Heart left ventricle (tissue), 16 donors: Measurements from ENCODE around the gene PRDM16. TPM values are rescaled to one million over a fixed set of nuclear protein-coding genes. Genes with fewer than 3 reads are reported as not detected.

Experiments
- ATAC-seq, 4 donors: fragments of 200-7000 bp; cut with Tn5 transposase; one replicate each; pipeline ENCODE4 v1.9.1; 2020 to 2022; ENCODE audit warnings: moderate library complexity in 4 of 4, mild to moderate bottlenecking in 3 of 4, moderate number of reproducible peaks in 1 of 4
- DNase-seq, 5 donors: peaks; one replicate each; pipeline ENCODE4 v3.0.0-alpha.2; 2020
- H3K27ac ChIP-seq, 12 donors: fragments of 200-600 bp; sonication (generic) in 4 of 12; one replicate each; pipeline versions ENCODE4 v1.5.0 to v1.8.0; 2016 to 2022; ENCODE audit warnings: mild to moderate bottlenecking in 2 of 12
- H3K27me3 ChIP-seq, 9 donors: fragments of 200-600 bp; sonication (generic) in 2 of 9; one replicate each; pipeline versions ENCODE4 v1.5.1 to v1.8.0; 2016 to 2022; ENCODE audit warnings: mild to moderate bottlenecking in 3 of 9
- H3K36me3 ChIP-seq, 9 donors: fragments of 200-600 bp; sonication (generic) in 2 of 9; one replicate each; pipeline versions ENCODE4 v1.5.0 to v1.8.0; 2018 to 2022; ENCODE audit warnings: mild to moderate bottlenecking in 2 of 9
- H3K4me1 ChIP-seq, 12 donors: fragments of 200-600 bp; sonication (generic) in 4 of 12; one replicate each; pipeline versions ENCODE4 v1.5.0 to v1.8.0; 2016 to 2022; ENCODE audit warnings: mild to moderate bottlenecking in 3 of 12
- H3K4me3 ChIP-seq, 12 donors: fragments of 200-600 bp; sonication (generic) in 4 of 12; one replicate each; pipeline versions ENCODE4 v1.5.0 to v1.8.0; 2017 to 2022; ENCODE audit warnings: mild to moderate bottlenecking in 9 of 12, moderate library complexity in 4 of 12
- H3K9me3 ChIP-seq, 12 donors: fragments of 200-600 bp; sonication (generic) in 4 of 12; one replicate each; pipeline versions ENCODE4 v1.5.0 to v1.8.0; 2016 to 2022; ENCODE audit warnings: mild to moderate bottlenecking in 1 of 12
- CTCF ChIP-seq, 12 donors: fragments of 200-600 bp; sonication (generic) in 4 of 12; IDR thresholded peaks; one replicate each; pipeline versions ENCODE4 v1.5.0 to v1.8.0; 2018 to 2022; ENCODE audit warnings: antibody characterized with exemption in 12 of 12, mild to moderate bottlenecking in 5 of 12
- POLR2A ChIP-seq, 2 donors: fragments of 450-650 bp; IDR thresholded peaks; one replicate each; pipeline ENCODE4 v1.6.1; 2017; ENCODE audit warnings: antibody characterized with exemption in 2 of 2, mild to moderate bottlenecking in 2 of 2, moderate library complexity in 2 of 2
- WGBS, 4 donors: extraction: QIAGEN DNeasy Blood & Tissue Kit in 2 of 4; methylation state at CpG; one replicate each; pipeline versions ENCODE4 v1.1.5 to v1.1.7; 2013 to 2018; 5-methylcytosine and 5-hydroxymethylcytosine counted together
- intact Hi-C, 10 donors: fragments of 100-400 bp; cut with DNase I; formaldehyde crosslinking; loops; one replicate each; pipeline versions ENCODE4 v1.11.1 to v1.14.2; 2022
- polyA plus RNA-seq, 2 donors: library from polyadenylated mRNA; stranded (reverse); fragments of 200-250 nt; gene quantifications; one replicate each; pipeline ENCODE4 v1.2.3, GENCODE V29; 2013
- total RNA-seq, 9 donors: library from RNA; depleted of rRNA in 2 of 9; stranded (reverse); fragments of >200 nt in 2 of 9; fragmentation: NEBNext Ultra II Directional in 3 of 9; extraction: Animal tissue kit (Norgen Biotek cat#: 25700) in 3 of 9; gene quantifications; one replicate each; pipeline versions ENCODE4 v1.1.0 to v1.2.4, GENCODE V29; 2016 to 2023
- donor health status: ischemic (EF 13 %, LVEDD 7.1; RV severe dilation, severe dysfunction).
- donor health status: healthy with polysubstance abuse.
- donor health status: DM: no; HTN: yes; CAD: no.
- donor health status: DM: no; HTN: no; CAD: no.
- donor health status: ischemic (EF 25% LVEDD 6.9; RV normal size, moderate dysfunction).
- donor health status: ischemic (EF 25% LVEDD 5.7; RV mildly dilated, moderate dysfunction).
- donor health status: healthy.
- donor health status: DM: yes; HTN: yes; CAD: no.
- donor health status: ischemic (EF 35%, LVEDD 5.7; RV mildly dilated, moderate dysfunction).
- donor health status: nonischemic (EF 11% LVEDD 7.7; RV severe dilation, severe dysfunction).
- donor health status: DM: yes; HTN: yes; CAD: no.
- donor health status: PGD.
- donor health status: ischemic (EF 29% LVEDD 5.4; RV normal size, mild dysfunction).
- donor health status: nonischemic (EF 23%, LVEDD 6.1; RV moderate dilation, normal function).

PRDM16 gene
- total and polyA plus RNA-seq, 11 donors: 6.0 to 22.7 (median 14.0) TPM

GRCh38 chr1:3231826-3232225, 162.8 kb downstream of the PRDM16 start:
- H3K9me3 ChIP-seq: no peaks in the 10 kb centered on the region
- no peak overlapping the region for H3K27ac ChIP-seq
- no peaks in the 10 kb centered on the region for H3K36me3 ChIP-seq
- H3K4me3 ChIP-seq: no peak overlapping the region
- DNase-seq (no peak), ATAC-seq (no peak)
- intact Hi-C loops: no loop called here
- 60 to 78% (median 68%) methylated on average over 16 of the region's 16 CpGs for WGBS, 4 donors
- H3K27me3 ChIP-seq: peaks cover 0 to 4% (median 0%) of the 10 kb centered on the region in 9 donors
- peaks cover 0 to 10% (median 0%) of the 10 kb centered on the region in 12 donors for H3K4me1 ChIP-seq
- no peak for TF ChIP-seq CTCF (IDR thresholded peaks at IDR 0.05)
- TF ChIP-seq POLR2A (IDR thresholded peaks at IDR 0.05): no peak

- ATAC-seq: no peak
- intact Hi-C loops: no loop called here
- H3K36me3 ChIP-seq: no peaks in the 10 kb centered on the region
- DNase-seq: no peak
- TF ChIP-seq POLR2A (IDR thresholded peaks at IDR 0.05) (no peak), CTCF (IDR thresholded peaks at IDR 0.05) (no peak)
- H3K9me3 ChIP-seq: no peaks in the 10 kb centered on the region
- H3K4me3 ChIP-seq: no peak overlapping the region
- H3K27ac ChIP-seq: no peak overlapping the region
- no peaks in the 10 kb centered on the region for H3K27me3 ChIP-seq
- peaks cover 0 to 10% (median 0%) of the 10 kb centered on the region in 12 donors for H3K4me1 ChIP-seq
- WGBS, 4 donors: 77 to 92% (median 80%) methylated on average over 7 to 15 of the region's 15 CpGs
Measured at GRCh38 chr1:3233031-3233430, 164.0 kb downstream of the PRDM16 start.

- no peaks in the 10 kb centered on the region for H3K27me3 ChIP-seq
- H3K4me3 ChIP-seq: no peak overlapping the region
- ATAC-seq (no peak), DNase-seq (no peak)
- H3K9me3 ChIP-seq: no peaks in the 10 kb centered on the region
- 80 to 95% (median 87%) methylated on average over 8 of the region's 8 CpGs for WGBS, 4 donors
- no peaks in the 10 kb centered on the region for H3K36me3 ChIP-seq
- no peak overlapping the region for H3K27ac ChIP-seq
- H3K4me1 ChIP-seq: peaks cover 0 to 10% (median 0%) of the 10 kb centered on the region in 12 donors
- intact Hi-C loops: no loop called here
- TF ChIP-seq POLR2A (IDR thresholded peaks at IDR 0.05) (no peak), CTCF (IDR thresholded peaks at IDR 0.05) (no peak)
Measured at GRCh38 chr1:3233551-3233950, 164.5 kb downstream of the PRDM16 start.

- Histone ChIP-seq H3K27ac (no peak overlapping the region), H3K4me3 (no peak overlapping the region), H3K9me3 (no peaks in the 10 kb centered on the region), H3K4me1 (peaks cover 0 to 10% (median 0%) of the 10 kb centered on the region in 12 donors), H3K36me3 (no peaks in the 10 kb centered on the region), H3K27me3 (no peaks in the 10 kb centered on the region)
- TF ChIP-seq POLR2A (IDR thresholded peaks at IDR 0.05) (no peak), CTCF (IDR thresholded peaks at IDR 0.05) (no peak)
- DNase-seq: no peak
- intact Hi-C loops: no loop called here
- WGBS, 4 donors: 85 to 90% (median 90%) methylated on average over 11 to 15 of the region's 15 CpGs; no CpG with 5 or more reads in 1 of the 4 donors
- no peak for ATAC-seq
Measured at GRCh38 chr1:3234281-3234680, 165.3 kb downstream of the PRDM16 start.
